Stomach smooth muscle (tissue), 2 donors: ENCODE measurements around the gene APCDD1L.
"Not testable (repeated sequence)": the region's sequence is repeated elsewhere in the genome, so short reads cannot be mapped to it uniquely, and the experiment has no call there.

Experiments used
- H3K27ac ChIP-seq: one replicate; pipeline ENCODE4 v1.7.0; 2013; ENCODE audit warnings: mild to moderate bottlenecking, low read length, inconsistent platforms
- H3K27me3 ChIP-seq, 2 donors: one replicate each; pipeline ENCODE4 v1.7.0; 2013; ENCODE audit warnings: low read length in 2 of 2; ENCODE audit not compliant: insufficient read depth in 2 of 2, control insufficient read depth in 1 of 2
- H3K36me3 ChIP-seq, 2 donors: one replicate each; pipeline ENCODE4 v1.7.0; 2013; ENCODE audit warnings: low read length in 2 of 2; ENCODE audit not compliant: control insufficient read depth in 2 of 2, insufficient read depth in 2 of 2
- H3K4me1 ChIP-seq: one replicate; pipeline ENCODE4 v1.7.0; 2013; ENCODE audit warnings: low read length; ENCODE audit not compliant: control insufficient read depth, insufficient read depth
- H3K4me3 ChIP-seq, 2 donors: one replicate each; pipeline ENCODE4 v1.7.0; 2013; ENCODE audit warnings: low read length in 2 of 2
- H3K9ac ChIP-seq, 2 donors: one replicate each; pipeline ENCODE4 v1.7.0; 2013; ENCODE audit warnings: low read length in 2 of 2, mild to moderate bottlenecking in 1 of 2
- H3K9me3 ChIP-seq, 2 donors: one replicate each; pipeline ENCODE4 v1.7.0; 2013; ENCODE audit warnings: low read length in 2 of 2; ENCODE audit not compliant: control insufficient read depth in 2 of 2
- donor health status: healthy.
- donor health status: Pancreatic carcinoma.

Gene APCDD1L

GRCh38 chr20:58513580-58514285, 1.5 kb downstream of the APCDD1L start:
- no peaks in the 10 kb centered on the region for H3K36me3 ChIP-seq
- H3K9me3 ChIP-seq = no peaks in the 10 kb centered on the region
- H3K27me3 ChIP-seq = peaks cover 9 to 15% of the 10 kb centered on the region in 2 donors
- H3K9ac ChIP-seq = no peak overlapping the region
- H3K4me1 ChIP-seq = no peaks in the 10 kb centered on the region
- H3K4me3 ChIP-seq = no peak overlapping the region
- H3K27ac ChIP-seq = no peak overlapping the region

DNA sequence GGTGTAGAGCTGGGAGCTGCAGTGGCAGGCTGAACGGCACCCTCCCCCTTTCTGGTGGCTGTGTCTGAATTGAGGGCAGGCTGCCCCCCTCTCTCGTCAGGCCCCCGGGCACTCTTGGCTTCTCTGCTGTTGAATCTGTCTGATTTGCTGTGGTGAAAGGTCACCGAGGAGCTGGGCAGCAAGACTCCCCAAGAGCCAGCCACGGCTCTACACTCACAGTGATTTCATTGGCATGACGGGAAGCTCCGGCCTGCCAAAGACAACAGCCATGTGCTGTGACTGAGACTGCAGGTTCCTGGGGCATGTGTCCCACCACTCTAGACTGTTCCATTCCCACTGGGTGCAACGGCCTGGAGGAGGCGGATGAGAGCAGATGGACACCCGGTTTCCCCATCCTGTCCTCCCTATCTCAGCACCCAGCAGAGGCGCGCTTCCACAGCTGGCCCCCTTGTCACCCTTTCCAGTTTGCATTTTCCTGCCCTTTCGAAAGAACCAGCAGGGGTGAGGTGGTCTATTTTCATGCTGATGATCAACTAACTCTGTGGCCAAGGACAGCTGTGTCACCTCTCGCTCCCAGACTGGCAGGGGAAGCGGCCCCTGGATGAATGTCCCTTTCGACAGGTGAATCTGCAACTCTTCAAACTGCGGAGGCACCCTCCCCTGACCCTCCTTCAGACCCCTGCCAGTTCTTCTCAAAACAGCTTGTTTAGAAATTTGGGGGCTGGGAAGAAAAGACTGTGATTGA, 2.2 kb downstream of the APCDD1L start:
- H3K4me1 ChIP-seq = no peaks in the 10 kb centered on the region
- H3K36me3 ChIP-seq = no peaks in the 10 kb centered on the region
- no peak overlapping the region for H3K27ac ChIP-seq
- peaks cover 9 to 15% of the 10 kb centered on the region in 2 donors for H3K27me3 ChIP-seq
- no peaks in the 10 kb centered on the region for H3K9me3 ChIP-seq
- no peak overlapping the region for H3K9ac ChIP-seq
- H3K4me3 ChIP-seq = no peak overlapping the region

GRCh38 chr20:58511861-58512260, 3.3 kb downstream of the APCDD1L start:
- no peaks in the 10 kb centered on the region for H3K4me1 ChIP-seq
- no peaks in the 10 kb centered on the region for H3K36me3 ChIP-seq
- H3K9me3 ChIP-seq = no peaks in the 10 kb centered on the region
- H3K9ac ChIP-seq = no peak overlapping the region
- peaks cover 9 to 15% of the 10 kb centered on the region in 2 donors for H3K27me3 ChIP-seq
- no peak overlapping the region for H3K4me3 ChIP-seq
- no peak overlapping the region for H3K27ac ChIP-seq

DNA sequence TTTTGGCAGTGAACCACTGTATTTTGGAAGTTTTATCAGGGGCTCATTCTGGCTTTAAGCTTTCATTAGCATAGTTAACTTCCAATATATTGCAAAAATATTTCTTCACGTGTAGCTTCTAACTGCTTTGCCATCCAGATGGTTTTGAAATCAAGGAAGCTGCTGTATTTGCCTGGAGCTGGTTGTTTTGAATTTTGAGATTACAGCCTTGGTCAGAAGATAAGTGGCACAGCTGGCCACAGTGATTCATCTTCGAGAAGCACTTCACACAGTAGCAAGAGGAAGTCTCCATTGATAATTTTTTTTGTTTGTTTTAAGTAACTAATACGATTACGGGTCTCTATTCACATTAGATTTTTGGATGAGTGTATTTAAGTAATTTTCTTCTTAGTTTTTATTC, 3.8 kb downstream of the APCDD1L start:
- H3K4me1 ChIP-seq = no peaks in the 10 kb centered on the region
- H3K9ac ChIP-seq = no peak overlapping the region
- no peaks in the 10 kb centered on the region for H3K9me3 ChIP-seq
- no peak overlapping the region for H3K27ac ChIP-seq
- peaks cover 9 to 15% of the 10 kb centered on the region in 2 donors for H3K27me3 ChIP-seq
- no peaks in the 10 kb centered on the region for H3K36me3 ChIP-seq
- H3K4me3 ChIP-seq = no peak overlapping the region

GRCh38 chr20:58510921-58511320, 4.3 kb downstream of the APCDD1L start:
- no peak overlapping the region for H3K9ac ChIP-seq
- peaks cover 0 to 1% of the 10 kb centered on the region in 2 donors for H3K9me3 ChIP-seq
- H3K27me3 ChIP-seq = peaks cover 9 to 15% of the 10 kb centered on the region in 2 donors
- no peak overlapping the region for H3K27ac ChIP-seq
- H3K36me3 ChIP-seq = no peaks in the 10 kb centered on the region
- H3K4me3 ChIP-seq = no peak overlapping the region
- no peaks in the 10 kb centered on the region for H3K4me1 ChIP-seq

DNA sequence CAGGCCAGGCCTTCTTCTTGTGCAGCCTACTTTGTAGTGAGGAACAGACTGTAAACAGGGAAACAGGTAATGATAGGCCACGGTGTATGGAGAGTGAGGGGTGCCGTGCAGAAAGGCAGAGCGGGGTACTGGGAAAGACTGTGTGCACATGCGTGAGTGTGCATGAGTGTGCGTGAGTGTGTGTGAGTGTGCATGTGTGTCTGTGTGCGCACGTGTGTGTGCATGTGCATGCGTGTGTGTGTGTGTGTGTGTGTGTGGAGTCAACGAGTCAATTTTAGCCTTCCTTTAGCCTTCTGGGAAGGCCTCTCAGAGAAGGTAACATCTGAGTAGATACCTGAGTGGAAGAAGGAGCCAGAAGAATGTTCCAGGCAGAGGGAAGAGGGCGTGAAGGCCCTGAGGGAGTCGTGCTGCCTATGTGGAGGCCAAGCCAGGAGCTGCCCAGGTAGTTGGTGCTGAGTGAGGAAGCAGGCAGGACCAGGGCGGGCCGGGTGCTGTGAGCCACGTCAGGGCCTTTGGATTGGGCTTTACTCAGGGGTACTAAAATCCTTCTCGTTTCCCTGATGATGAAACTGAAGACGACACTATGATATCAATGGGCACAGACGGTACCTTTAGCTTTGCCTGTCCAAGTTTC, 6.3 kb downstream of the APCDD1L start:
- Histone ChIP-seq H3K27ac (no peak overlapping the region), H3K9me3 (peaks cover 6 to 18% of the 10 kb centered on the region in 2 donors), H3K4me1 (no peaks in the 10 kb centered on the region), H3K9ac (no peak overlapping the region), H3K27me3 (peaks cover 5% of the 10 kb centered on the region in 2 donors), H3K36me3 (no peaks in the 10 kb centered on the region), H3K4me3 (no peak overlapping the region)

GRCh38 chr20:58506999-58507398, 8.2 kb downstream of the APCDD1L start:
- not testable (repeated sequence) for H3K4me1 ChIP-seq, H3K9ac ChIP-seq, H3K36me3 ChIP-seq, H3K4me3 ChIP-seq, H3K27ac ChIP-seq, H3K27me3 ChIP-seq
- H3K9me3 ChIP-seq = peaks cover 6 to 21% of the 10 kb centered on the region in 2 donors

GRCh38 chr20:58504566-58504965, 10.6 kb downstream of the APCDD1L start:
- H3K9ac ChIP-seq = no peak overlapping the region
- no peak overlapping the region for H3K4me3 ChIP-seq
- H3K27me3 ChIP-seq = peaks cover 0 to 2% of the 10 kb centered on the region in 2 donors
- H3K36me3 ChIP-seq = no peaks in the 10 kb centered on the region
- no peak overlapping the region for H3K27ac ChIP-seq
- no peaks in the 10 kb centered on the region for H3K4me1 ChIP-seq
- peaks cover 12 to 21% of the 10 kb centered on the region in 2 donors for H3K9me3 ChIP-seq

DNA sequence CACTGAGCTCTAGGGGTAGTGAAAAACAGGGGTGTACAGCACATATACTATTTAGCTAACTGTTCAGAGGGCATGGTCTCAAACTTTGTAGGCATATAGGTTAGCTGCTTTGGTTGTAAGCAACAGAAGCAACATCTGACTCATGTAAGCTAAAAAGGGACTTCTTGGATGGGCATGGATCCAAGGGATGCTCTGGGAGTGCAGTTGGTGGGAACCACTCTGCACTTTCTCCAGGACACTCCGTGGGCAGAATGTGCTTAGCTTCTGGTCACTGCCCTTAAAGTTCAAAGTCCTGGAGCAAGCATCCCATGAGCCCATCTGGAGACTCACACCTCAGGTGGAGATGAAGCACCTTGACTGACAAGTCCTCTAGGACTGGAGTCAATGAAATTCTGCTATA, 11.5 kb downstream of the APCDD1L start:
- Histone ChIP-seq H3K4me3 (no peak overlapping the region), H3K9ac (no peak overlapping the region), H3K9me3 (peaks cover 12 to 21% of the 10 kb centered on the region in 2 donors), H3K27me3 (peaks cover 0 to 2% of the 10 kb centered on the region in 2 donors), H3K36me3 (no peaks in the 10 kb centered on the region), H3K27ac (no peak overlapping the region), H3K4me1 (no peaks in the 10 kb centered on the region)

GRCh38 chr20:58500256-58500655, 14.9 kb downstream of the APCDD1L start:
- H3K9ac ChIP-seq = no peak overlapping the region
- H3K4me3 ChIP-seq = no peak overlapping the region
- peaks cover 12 to 14% of the 10 kb centered on the region in 2 donors for H3K9me3 ChIP-seq
- H3K27me3 ChIP-seq = peaks cover 0 to 2% of the 10 kb centered on the region in 2 donors
- no peak overlapping the region for H3K27ac ChIP-seq
- H3K36me3 ChIP-seq = no peaks in the 10 kb centered on the region
- no peaks in the 10 kb centered on the region for H3K4me1 ChIP-seq
